Measurements from ENCODE around the gene ECEL1. TPM values are rescaled to one million over a fixed set of nuclear protein-coding genes. Genes with fewer than 3 reads are reported as not detected.
"Not testable (repeated sequence)": the region's sequence is repeated elsewhere in the genome, so short reads cannot be mapped to it uniquely, and the experiment has no call there.

Gene ECEL1
- total RNA-seq, 1 experiment from 2014 or later: not detected

DNA sequence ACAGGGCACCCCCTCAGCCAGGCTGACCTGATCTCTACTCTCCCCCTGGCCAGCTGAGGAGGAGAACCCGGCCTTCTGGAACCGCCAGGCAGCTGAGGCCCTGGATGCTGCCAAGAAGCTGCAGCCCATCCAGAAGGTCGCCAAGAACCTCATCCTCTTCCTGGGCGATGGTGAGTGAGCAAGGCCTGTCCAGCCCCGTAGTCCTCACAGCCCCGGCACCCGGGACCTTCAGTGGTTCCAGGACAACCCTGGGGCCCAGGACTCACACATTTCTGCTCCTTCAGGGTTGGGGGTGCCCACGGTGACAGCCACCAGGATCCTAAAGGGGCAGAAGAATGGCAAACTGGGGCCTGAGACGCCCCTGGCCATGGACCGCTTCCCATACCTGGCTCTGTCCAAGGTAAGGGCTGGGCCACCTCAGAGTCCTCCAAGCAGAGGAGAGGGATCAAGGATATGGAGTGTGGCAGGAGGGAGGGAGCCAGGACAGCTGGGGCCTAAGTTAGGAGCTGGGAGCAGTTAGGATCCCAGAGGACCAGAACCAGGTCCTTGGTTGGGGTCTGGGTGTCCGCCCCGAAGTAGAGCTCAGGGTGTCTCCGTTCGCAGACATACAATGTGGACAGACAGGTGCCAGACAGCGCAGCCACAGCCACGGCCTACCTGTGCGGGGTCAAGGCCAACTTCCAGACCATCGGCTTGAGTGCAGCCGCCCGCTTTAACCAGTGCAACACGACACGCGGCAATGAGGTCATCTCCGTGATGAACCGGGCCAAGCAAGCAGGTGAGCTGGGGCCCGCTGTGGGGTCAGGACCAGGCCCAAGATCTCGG, 31.1 kb downstream of the ECEL1 start:
- Histone ChIP-seq H3K79me2 (ENCODE audit: low read length) (no peaks in the 10 kb centered on the region), H3K27me3 (ENCODE audit: low read length) (no peaks in the 10 kb centered on the region), H3K9ac (ENCODE audit: low read length) (no peak overlapping the region), H3K4me3 (ENCODE audit: low read length) (no peak overlapping the region), H2AFZ (ENCODE audit: low read length) (no peak overlapping the region), H3K9me3 (ENCODE audit: low read length) (no peaks in the 10 kb centered on the region), H3K27ac (ENCODE audit: low read length) (no peak overlapping the region), H3K4me1 (ENCODE audit: low read length) (no peaks in the 10 kb centered on the region), H3K9me2 (replicated peaks; ENCODE audit: insufficient read depth, low read length) (no peaks in the 10 kb centered on the region), H3K4me2 (ENCODE audit: low read depth, low read length, poor library complexity, severe bottlenecking) (no peak overlapping the region), H4K20me1 (ENCODE audit: insufficient read depth, low read depth, low read length) (no peaks in the 10 kb centered on the region), H3K36me3 (ENCODE audit: insufficient read depth, low read length) (no peaks in the 10 kb centered on the region)
- no peak for DNase-seq

DNA sequence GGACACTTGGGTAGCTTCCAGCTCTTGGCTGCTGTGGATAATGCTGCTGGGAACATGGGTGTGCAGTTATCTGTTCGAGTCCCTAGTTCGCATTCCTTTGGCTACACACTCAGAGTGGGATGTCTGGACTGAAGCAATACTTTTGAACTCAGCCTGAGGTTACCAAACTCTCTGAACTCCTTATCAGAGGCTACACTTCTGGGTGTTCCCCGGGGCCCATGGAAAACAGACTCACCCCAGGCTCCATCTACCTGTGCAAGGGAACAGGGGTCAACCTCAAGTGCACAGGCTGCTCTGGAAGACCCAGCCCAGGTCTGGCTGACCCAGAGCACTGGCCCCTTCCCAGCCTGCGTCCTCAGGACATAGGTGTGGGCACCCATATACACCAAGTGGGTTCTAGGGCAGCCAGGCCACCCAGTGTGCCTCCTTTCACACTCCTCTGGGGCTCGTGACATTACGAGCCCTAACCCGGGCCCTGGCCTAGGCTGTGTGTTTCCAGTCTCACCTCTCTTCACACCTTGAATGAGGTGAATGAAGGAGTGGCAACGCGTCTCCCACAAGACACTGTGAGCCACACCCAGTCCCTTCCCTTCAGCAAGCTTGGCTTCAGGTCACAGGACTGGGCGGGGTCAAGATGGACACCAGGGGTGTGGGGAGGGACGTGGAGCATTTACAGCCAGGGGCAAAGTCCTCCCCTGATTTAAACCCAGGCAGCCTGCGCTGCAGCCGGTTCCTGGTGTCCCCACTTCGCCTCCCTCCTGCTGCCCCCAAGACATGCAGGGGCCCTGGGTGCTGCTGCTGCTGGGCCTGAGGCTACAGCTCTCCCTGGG, 32.0 kb downstream of the ECEL1 start, which contains the start of gene ALPI:
TSS of gene ALPI (plus strand) at position 728 of the 830 bp plus-strand sequence. CDS start at position 775, 47 bp downstream.
- Histone ChIP-seq H3K9ac (ENCODE audit: low read length) (no peak within 1 kb of the TSS), H3K4me3 (ENCODE audit: low read length) (no peak within 1 kb of the TSS), H3K9me3 (ENCODE audit: low read length) (no peaks in the 10 kb centered on the region), H3K9me2 (replicated peaks; ENCODE audit: insufficient read depth, low read length) (no peaks in the 10 kb centered on the region), H4K20me1 (ENCODE audit: insufficient read depth, low read depth, low read length) (no peaks in the 10 kb centered on the region), H3K4me1 (ENCODE audit: low read length) (no peaks in the 10 kb centered on the region), H3K36me3 (ENCODE audit: insufficient read depth, low read length) (no peaks in the 10 kb centered on the region), H2AFZ (ENCODE audit: low read length) (no peak within 1 kb of the TSS), H3K27ac (ENCODE audit: low read length) (no peak within 1 kb of the TSS), H3K4me2 (ENCODE audit: low read depth, low read length, poor library complexity, severe bottlenecking) (no peak within 1 kb of the TSS), H3K27me3 (ENCODE audit: low read length) (no peaks in the 10 kb centered on the region), H3K79me2 (ENCODE audit: low read length) (no peaks in the 10 kb centered on the region)
- DNase-seq: no peak

DNA sequence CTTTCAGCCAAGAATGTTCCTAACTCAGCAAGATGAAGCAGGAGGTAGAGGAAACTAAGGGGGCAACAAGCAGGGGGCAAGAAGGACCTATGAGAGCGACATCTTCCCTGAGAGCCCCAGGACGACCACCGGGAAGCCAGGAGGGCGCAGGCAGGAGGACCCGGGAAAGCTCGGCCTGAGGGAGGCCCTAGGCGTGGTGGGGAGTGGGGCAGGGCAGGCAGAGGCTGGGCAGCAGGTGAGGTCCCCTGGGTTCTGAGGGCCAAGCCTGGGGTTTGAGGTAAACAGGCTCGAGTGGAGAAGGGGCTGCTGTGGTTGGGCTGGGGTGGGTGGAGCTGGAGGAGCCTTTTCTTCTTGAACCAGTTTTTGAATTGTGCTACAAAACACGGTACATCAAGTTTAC, 33.0 kb downstream of the ECEL1 start:
- H3K9me2 ChIP-seq (replicated peaks; ENCODE audit: insufficient read depth, low read length): no peaks in the 10 kb centered on the region
- no peak for DNase-seq
- no peaks in the 10 kb centered on the region for H4K20me1 ChIP-seq (ENCODE audit: insufficient read depth, low read depth, low read length)
- no peak overlapping the region for H3K27ac ChIP-seq (ENCODE audit: low read length)
- no peaks in the 10 kb centered on the region for H3K79me2 ChIP-seq (ENCODE audit: low read length)
- H3K9me3 ChIP-seq (ENCODE audit: low read length): no peaks in the 10 kb centered on the region
- H2AFZ ChIP-seq (ENCODE audit: low read length): no peak overlapping the region
- H3K9ac ChIP-seq (ENCODE audit: low read length): no peak overlapping the region
- H3K27me3 ChIP-seq (ENCODE audit: low read length): no peaks in the 10 kb centered on the region
- H3K4me1 ChIP-seq (ENCODE audit: low read length): no peaks in the 10 kb centered on the region
- H3K4me2 ChIP-seq (ENCODE audit: low read depth, low read length, poor library complexity, severe bottlenecking): no peak overlapping the region
- H3K36me3 ChIP-seq (ENCODE audit: insufficient read depth, low read length): no peaks in the 10 kb centered on the region
- no peak overlapping the region for H3K4me3 ChIP-seq (ENCODE audit: low read length)

DNA sequence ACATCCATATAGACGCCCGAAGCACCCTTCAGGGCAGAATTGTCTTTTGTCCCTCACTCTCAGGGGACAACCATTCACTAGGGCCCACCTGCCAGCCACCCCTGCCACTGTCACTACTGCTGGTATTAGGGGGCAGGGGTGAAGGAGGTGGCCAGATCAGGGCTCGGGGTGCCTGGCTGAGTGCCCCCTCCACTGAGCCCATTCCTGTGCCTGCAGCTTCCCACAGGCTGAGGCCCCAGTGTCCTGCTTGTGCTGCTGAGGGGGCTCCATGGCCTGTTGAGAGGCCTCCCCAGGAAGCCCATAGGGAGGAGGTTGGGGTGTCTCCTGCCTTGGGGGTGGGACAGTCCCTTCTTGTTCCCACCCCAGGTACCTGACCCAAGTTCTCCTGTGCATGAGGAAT, 36.0 kb downstream of the ECEL1 start:
- H4K20me1 ChIP-seq (ENCODE audit: insufficient read depth, low read depth, low read length); H3K9ac ChIP-seq (ENCODE audit: low read length); H3K9me2 ChIP-seq (replicated peaks; ENCODE audit: insufficient read depth, low read length); H3K36me3 ChIP-seq (ENCODE audit: insufficient read depth, low read length); H3K9me3 ChIP-seq (ENCODE audit: low read length); H2AFZ ChIP-seq (ENCODE audit: low read length); H3K27me3 ChIP-seq (ENCODE audit: low read length); H3K79me2 ChIP-seq (ENCODE audit: low read length); H3K4me3 ChIP-seq (ENCODE audit: low read length); H3K4me2 ChIP-seq (ENCODE audit: low read depth, low read length, poor library complexity, severe bottlenecking); H3K4me1 ChIP-seq (ENCODE audit: low read length); H3K27ac ChIP-seq (ENCODE audit: low read length); DNase-seq: not testable (repeated sequence)

DNA sequence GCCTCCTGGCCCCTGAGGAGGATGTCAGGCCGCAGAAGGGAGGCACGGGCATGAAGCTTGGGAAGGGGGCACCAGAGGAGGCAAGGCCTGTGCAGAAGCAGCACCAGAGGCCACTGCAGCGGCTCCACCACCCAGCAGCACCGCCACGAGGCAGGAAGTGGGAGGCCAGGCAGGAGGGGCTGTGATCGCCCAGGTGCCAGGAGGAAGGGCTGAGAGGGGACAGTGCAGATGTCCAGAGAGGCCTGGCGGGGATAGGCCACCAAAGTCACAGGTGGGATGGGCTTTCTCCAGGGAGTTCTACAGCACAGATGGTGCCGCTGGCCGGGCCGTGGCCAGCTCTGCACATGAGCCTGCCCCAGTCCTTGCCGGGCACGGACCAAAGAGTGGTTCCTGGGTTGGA, 37.7 kb downstream of the ECEL1 start:
- H3K9ac ChIP-seq (ENCODE audit: low read length): no peak overlapping the region
- H3K9me3 ChIP-seq (ENCODE audit: low read length): no peaks in the 10 kb centered on the region
- no peak overlapping the region for H3K27ac ChIP-seq (ENCODE audit: low read length)
- H4K20me1 ChIP-seq (ENCODE audit: insufficient read depth, low read depth, low read length): no peaks in the 10 kb centered on the region
- H3K4me3 ChIP-seq (ENCODE audit: low read length): no peak overlapping the region
- H3K9me2 ChIP-seq (replicated peaks; ENCODE audit: insufficient read depth, low read length): no peaks in the 10 kb centered on the region
- H3K4me2 ChIP-seq (ENCODE audit: low read depth, low read length, poor library complexity, severe bottlenecking): no peak overlapping the region
- H3K4me1 ChIP-seq (ENCODE audit: low read length): no peaks in the 10 kb centered on the region
- no peak for DNase-seq
- no peaks in the 10 kb centered on the region for H3K27me3 ChIP-seq (ENCODE audit: low read length)
- no peak overlapping the region for H2AFZ ChIP-seq (ENCODE audit: low read length)
- H3K79me2 ChIP-seq (ENCODE audit: low read length): no peaks in the 10 kb centered on the region
- no peaks in the 10 kb centered on the region for H3K36me3 ChIP-seq (ENCODE audit: insufficient read depth, low read length)

DNA sequence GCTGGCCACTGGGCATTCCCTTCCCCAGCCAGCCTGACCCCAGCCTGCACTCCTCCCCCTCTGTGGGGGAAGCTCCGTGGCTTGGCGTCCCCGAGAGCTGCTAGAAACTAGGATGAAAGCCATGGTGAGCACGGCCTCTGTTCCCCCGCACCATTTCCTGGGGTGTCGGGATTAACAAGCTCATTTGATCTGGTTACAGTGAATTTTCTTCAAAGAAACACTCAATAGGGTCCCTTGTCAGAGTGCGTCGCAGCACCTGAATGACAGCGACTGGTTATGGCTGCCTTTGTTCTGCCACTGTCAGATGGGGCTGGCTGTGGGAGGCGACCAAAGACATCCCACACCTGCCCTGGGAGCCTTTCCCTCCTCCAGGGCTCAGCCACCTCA, 39.3 kb downstream of the ECEL1 start:
- DNase-seq: no peak
- no peaks in the 10 kb centered on the region for H3K9me2 ChIP-seq (replicated peaks; ENCODE audit: insufficient read depth, low read length)
- no peaks in the 10 kb centered on the region for H3K79me2 ChIP-seq (ENCODE audit: low read length)
- H3K27me3 ChIP-seq (ENCODE audit: low read length): no peaks in the 10 kb centered on the region
- H4K20me1 ChIP-seq (ENCODE audit: insufficient read depth, low read depth, low read length): no peaks in the 10 kb centered on the region
- no peaks in the 10 kb centered on the region for H3K9me3 ChIP-seq (ENCODE audit: low read length)
- no peaks in the 10 kb centered on the region for H3K4me1 ChIP-seq (ENCODE audit: low read length)
- H3K36me3 ChIP-seq (ENCODE audit: insufficient read depth, low read length): no peaks in the 10 kb centered on the region
- H2AFZ ChIP-seq (ENCODE audit: low read length): no peak overlapping the region
- H3K4me2 ChIP-seq (ENCODE audit: low read depth, low read length, poor library complexity, severe bottlenecking): no peak overlapping the region
- no peak overlapping the region for H3K4me3 ChIP-seq (ENCODE audit: low read length)
- H3K27ac ChIP-seq (ENCODE audit: low read length): no peak overlapping the region
- no peak overlapping the region for H3K9ac ChIP-seq (ENCODE audit: low read length)

DNA sequence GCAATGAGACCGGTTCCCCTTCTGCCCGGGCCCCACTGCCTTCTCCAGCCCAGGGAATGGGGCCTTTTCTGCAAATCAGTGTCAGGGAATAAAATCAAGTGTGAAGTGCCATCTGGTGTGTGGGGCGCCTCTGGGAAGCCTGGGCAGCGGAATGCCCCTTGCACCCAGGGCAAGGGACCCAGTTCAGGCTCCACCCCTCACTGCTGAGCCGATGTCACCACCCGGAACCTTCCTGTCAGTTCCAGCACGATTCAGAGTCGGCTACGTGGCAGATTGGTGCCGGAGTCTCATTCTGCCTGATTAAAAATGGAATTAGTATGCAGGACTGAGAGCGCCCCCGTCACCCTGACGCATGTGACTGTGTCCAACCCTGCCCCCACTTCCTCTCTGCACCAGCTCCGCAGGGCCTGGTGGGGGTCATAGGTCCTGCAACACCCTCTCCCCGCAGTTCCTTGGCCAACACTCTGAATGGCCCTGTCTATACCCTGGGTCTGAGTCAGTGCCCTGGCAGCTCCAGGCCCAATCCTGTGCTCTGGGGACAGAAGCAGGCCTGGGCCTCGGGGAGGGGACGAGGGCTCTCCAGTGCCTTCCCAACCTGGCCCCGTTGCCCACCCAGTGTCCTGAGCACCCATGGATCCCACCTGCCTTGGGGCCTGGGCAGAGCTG, 39.9 kb downstream of the ECEL1 start:
- Histone ChIP-seq H3K4me1 (ENCODE audit: low read length) (no peaks in the 10 kb centered on the region), H3K9ac (ENCODE audit: low read length) (no peak overlapping the region), H3K36me3 (ENCODE audit: insufficient read depth, low read length) (no peaks in the 10 kb centered on the region), H3K27ac (ENCODE audit: low read length) (no peak overlapping the region), H3K9me3 (ENCODE audit: low read length) (no peaks in the 10 kb centered on the region), H3K9me2 (replicated peaks; ENCODE audit: insufficient read depth, low read length) (no peaks in the 10 kb centered on the region), H3K79me2 (ENCODE audit: low read length) (no peaks in the 10 kb centered on the region), H3K4me3 (ENCODE audit: low read length) (no peak overlapping the region), H3K4me2 (ENCODE audit: low read depth, low read length, poor library complexity, severe bottlenecking) (no peak overlapping the region), H2AFZ (ENCODE audit: low read length) (no peak overlapping the region), H3K27me3 (ENCODE audit: low read length) (no peaks in the 10 kb centered on the region), H4K20me1 (ENCODE audit: insufficient read depth, low read depth, low read length) (no peaks in the 10 kb centered on the region)
- no peak for DNase-seq

DNA sequence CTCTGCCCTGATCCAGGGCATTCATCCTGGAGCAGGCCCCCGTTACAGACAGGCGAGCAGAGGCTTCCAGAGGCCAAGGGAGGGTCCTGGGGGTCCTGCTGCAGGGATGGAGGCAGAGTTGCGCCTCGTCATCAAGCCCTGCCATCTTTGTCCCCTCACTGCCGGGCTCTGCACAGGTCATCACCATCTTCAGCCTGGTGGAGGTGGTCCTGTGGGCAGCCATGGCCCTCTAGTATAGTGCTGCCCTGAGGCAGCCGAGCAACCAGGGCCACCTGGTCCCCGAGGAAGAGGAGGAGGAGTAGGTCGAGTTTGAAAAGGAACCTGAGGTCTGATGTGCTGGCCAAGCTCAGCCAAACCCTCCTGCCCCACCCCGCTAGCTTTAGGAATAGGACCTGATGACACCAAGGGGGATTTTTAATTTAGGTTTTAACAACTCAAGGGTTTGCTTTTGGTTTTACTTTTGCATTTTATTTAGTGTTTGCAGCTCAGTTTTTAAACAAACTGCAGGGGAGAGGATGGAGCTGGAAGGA, 40.5 kb downstream of the ECEL1 start:
- H3K9me2 ChIP-seq (replicated peaks; ENCODE audit: insufficient read depth, low read length): no peaks in the 10 kb centered on the region
- no peaks in the 10 kb centered on the region for H3K9me3 ChIP-seq (ENCODE audit: low read length)
- H3K27ac ChIP-seq (ENCODE audit: low read length): no peak overlapping the region
- no peaks in the 10 kb centered on the region for H3K27me3 ChIP-seq (ENCODE audit: low read length)
- no peak overlapping the region for H3K4me3 ChIP-seq (ENCODE audit: low read length)
- no peaks in the 10 kb centered on the region for H3K79me2 ChIP-seq (ENCODE audit: low read length)
- H4K20me1 ChIP-seq (ENCODE audit: insufficient read depth, low read depth, low read length): no peaks in the 10 kb centered on the region
- no peak overlapping the region for H3K9ac ChIP-seq (ENCODE audit: low read length)
- no peak for DNase-seq
- H3K4me1 ChIP-seq (ENCODE audit: low read length): no peaks in the 10 kb centered on the region
- no peaks in the 10 kb centered on the region for H3K36me3 ChIP-seq (ENCODE audit: insufficient read depth, low read length)
- H3K4me2 ChIP-seq (ENCODE audit: low read depth, low read length, poor library complexity, severe bottlenecking): no peak overlapping the region
- no peak overlapping the region for H2AFZ ChIP-seq (ENCODE audit: low read length)

Measured in Karpas-422 (cell line).